HG03575 (cell line): ENCODE measurements around the gene TBC1D24.

ENCODE experiments used
- ATAC-seq: cut with Tn5 transposase; IDR thresholded peaks from one replicate; pipeline ENCODE4 v1.9.1; 2021; ENCODE audit not compliant: unreplicated experiment, insufficient number of reproducible peaks, low FRiP score; ENCODE audit errors: extremely low read depth

The TBC1D24 gene

GRCh38 chr16:2447920-2448583, 26.9 kb upstream of the TBC1D24 start:
- no peak for ATAC-seq

GRCh38 chr16:2449118-2449517, 25.8 kb upstream of the TBC1D24 start:
- no peak for ATAC-seq

- ATAC-seq = no peak
Observed at GRCh38 chr16:2450535-2450934, 24.4 kb upstream of the TBC1D24 start.

GRCh38 chr16:2450975-2451381, 23.9 kb upstream of the TBC1D24 start:
- no peak for ATAC-seq

- no peak for ATAC-seq
Observed at GRCh38 chr16:2451851-2452320, 23.0 kb upstream of the TBC1D24 start.

- no peak for ATAC-seq
Observed at GRCh38 chr16:2452650-2453049, 22.3 kb upstream of the TBC1D24 start.

- ATAC-seq = no peak
Observed at GRCh38 chr16:2455081-2455845, 19.7 kb upstream of the TBC1D24 start.

GRCh38 chr16:2456551-2457153, 18.3 kb upstream of the TBC1D24 start:
- no peak for ATAC-seq

- ATAC-seq = no peak
Observed at GRCh38 chr16:2457267-2457666, 17.7 kb upstream of the TBC1D24 start.

GRCh38 chr16:2457946-2458345, 17.0 kb upstream of the TBC1D24 start:
- no peak for ATAC-seq

- no peak for ATAC-seq
Observed at GRCh38 chr16:2458887-2459646, 15.9 kb upstream of the TBC1D24 start.

GRCh38 chr16:2459647-2460390, 15.1 kb upstream of the TBC1D24 start, which contains the start of gene TEDC2:
TEDC2 (plus strand) TSS chr16:2460109; CDS start chr16:2460145, 36 bp downstream.
- no peak for ATAC-seq

- ATAC-seq = no peak
Observed at GRCh38 chr16:2460391-2460713, 14.6 kb upstream of the TBC1D24 start.

- no peak for ATAC-seq
Observed at GRCh38 chr16:2460916-2461315, 14.0 kb upstream of the TBC1D24 start.

GRCh38 chr16:2462031-2462866, 12.7 kb upstream of the TBC1D24 start:
- no peak for ATAC-seq

GRCh38 chr16:2464333-2464732, 10.6 kb upstream of the TBC1D24 start:
- no peak for ATAC-seq

GRCh38 chr16:2465653-2466415, 9.1 kb upstream of the TBC1D24 start:
- no peak for ATAC-seq
